Stimulated activated CD4-positive, alpha-beta T cell treated with anti-CD3 and anti-CD28 coated beads, Interleukin-15, amount 100 ng/mL, for 1 hour (primary cell): ENCODE results near the gene EID2.

Source experiments
- DNase-seq, 2 donors: peaks; one replicate each; pipeline ENCODE4 v3.0.0-alpha.2; 2020; ENCODE audit warnings: low read depth in 1 of 2, low spot score in 1 of 2

Gene EID2

DNA sequence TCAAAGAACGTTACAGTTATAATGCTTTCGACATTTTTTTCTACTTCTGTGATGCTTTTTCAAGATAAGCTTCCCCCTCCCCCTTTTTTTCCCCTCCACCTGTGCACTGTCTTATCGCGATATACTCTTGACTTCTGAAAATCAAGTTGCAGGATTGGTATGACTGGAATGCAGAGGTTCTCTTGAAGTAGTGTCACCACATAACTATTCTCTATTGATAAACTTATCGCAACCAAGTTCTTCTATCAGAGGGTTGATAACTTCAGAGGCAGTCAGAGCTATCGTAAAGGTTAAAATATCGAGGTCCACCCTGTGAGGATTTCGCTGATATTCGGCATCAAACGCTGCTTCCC lies 820 bp downstream of the EID2 start:
- DNase-seq, result no peak

DNA sequence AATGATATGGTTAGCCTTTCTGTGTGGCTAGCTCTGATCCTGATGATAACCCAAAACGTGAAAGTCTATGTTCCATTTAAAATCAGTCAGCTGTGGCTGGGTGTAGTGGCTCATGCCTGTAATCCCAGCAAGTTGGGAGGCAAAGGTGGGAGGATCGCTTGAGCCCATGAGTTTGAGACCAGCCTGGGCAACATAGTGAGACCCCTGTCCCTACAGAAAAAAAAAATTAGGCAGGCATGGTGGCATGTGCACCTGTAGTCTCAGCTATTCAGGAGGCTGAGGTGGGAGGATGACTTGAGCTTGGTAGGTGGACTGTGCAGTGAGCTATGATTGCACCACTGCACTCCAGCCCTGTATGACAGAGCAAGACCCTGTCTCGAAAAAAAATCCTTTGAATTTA lies 6.2 kb downstream of the EID2 start:
- no peak for DNase-seq

DNA sequence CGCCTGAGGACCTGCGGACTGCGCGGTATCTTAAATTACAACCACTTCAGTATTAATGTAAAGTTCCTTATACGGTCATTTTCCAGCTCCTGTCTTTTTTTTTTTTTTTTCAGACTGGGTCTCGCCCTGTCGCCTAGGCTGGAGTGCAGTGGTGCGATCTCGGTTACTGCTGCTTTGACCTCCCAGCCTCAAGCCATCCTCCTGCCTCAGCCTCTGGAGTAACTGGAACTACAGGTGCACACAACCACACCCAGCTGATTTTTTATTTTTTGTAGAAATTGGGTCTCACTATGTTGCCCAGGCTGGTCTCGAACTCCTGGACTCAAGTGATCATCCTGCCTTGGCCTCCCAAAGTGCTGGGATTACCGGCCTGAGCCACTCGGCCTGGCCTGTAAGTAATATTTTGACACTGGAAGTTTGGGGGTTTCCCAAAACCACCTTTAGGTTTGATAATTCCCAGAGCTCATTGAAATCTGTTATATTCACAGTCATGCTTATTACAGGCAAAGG lies 6.9 kb downstream of the EID2 start:
- no peak for DNase-seq

GRCh38 chr19:39532233-39533002 lies 7.5 kb downstream of the EID2 start, which contains the start of gene EID2B:
Gene EID2B (minus strand): TSS chr19:39532852. CDS start chr19:39532802, 50 bp downstream.
- DNase-seq, result peak; percentile 87 to 89

GRCh38 chr19:39531834-39532232 lies 8.1 kb downstream of the EID2 start:
- DNase-seq, result no peak

- no peak for DNase-seq
Observed at GRCh38 chr19:39525205-39525604, 14.8 kb downstream of the EID2 start.

GRCh38 chr19:39524495-39524894 lies 15.5 kb downstream of the EID2 start:
- no peak for DNase-seq

DNA sequence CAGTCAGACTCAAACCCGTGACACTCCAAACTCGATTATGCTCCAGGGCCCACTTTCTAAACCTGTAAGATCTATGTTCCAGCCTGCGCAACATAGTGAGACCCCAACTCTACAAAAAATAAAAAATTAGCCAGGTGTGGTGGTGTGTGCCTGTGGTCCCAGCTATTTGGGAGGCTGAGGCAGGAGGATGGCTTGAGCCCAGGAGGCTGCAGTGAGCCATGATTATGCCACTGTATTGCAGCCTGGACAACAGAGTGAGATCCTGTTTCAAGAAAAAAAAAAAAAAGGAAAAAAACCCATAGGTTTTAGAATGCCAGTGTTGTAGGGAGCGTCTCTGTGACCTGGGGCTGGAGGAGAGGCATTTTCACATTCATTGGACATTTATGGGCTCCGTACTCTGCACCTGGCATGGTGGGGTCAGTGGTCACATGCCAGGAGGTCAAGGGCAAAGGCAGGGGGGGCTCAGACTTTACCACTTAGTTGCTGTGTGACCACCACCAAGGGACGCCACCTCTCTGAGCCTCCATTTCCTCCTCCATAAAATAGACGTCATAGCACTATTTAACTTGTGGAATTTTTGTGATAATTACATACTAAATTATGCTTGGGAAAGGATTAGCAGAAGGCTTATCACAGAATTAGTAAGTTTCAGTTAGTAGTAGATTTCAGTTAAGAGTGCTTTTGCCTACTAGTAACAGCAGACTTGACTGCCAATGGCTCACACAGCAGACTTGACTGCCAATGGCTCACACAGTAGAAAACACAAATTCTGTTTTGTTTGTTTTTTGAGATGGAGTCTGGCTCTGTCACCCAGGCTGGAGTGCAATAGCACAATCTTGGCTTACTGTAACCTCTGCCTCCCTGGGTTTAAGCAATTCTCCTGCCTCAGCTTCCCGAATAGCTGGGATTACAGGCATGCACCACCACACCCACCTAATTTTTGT lies 19.1 kb downstream of the EID2 start:
- no peak for DNase-seq

- no peak for DNase-seq
Observed at GRCh38 chr19:39518975-39519374, 21.0 kb downstream of the EID2 start.

- DNase-seq, result no peak
Observed at GRCh38 chr19:39518458-39518857, 21.5 kb downstream of the EID2 start.

DNA sequence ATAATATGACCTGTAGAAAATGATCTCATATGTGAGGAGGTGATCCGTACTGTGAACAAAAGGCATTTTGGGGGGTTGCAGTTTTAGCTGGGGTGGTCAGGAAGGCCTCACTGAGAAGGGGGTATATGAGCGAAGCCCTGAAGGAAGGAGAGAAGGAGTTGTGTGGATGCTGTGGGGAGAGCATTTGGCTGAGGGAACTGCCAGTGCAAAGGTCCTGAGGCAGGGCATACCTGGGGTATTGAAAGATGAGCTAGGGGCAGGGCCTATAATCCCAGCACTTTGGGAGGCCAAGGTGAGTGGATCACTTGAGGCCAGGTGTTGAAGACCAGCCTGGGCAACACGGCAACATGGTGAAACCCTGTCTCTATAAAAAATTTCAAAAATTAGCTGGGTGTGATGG lies 22.5 kb downstream of the EID2 start:
- DNase-seq, result no peak

- DNase-seq, result no peak
Observed at GRCh38 chr19:39516270-39516669, 23.7 kb downstream of the EID2 start.

DNA sequence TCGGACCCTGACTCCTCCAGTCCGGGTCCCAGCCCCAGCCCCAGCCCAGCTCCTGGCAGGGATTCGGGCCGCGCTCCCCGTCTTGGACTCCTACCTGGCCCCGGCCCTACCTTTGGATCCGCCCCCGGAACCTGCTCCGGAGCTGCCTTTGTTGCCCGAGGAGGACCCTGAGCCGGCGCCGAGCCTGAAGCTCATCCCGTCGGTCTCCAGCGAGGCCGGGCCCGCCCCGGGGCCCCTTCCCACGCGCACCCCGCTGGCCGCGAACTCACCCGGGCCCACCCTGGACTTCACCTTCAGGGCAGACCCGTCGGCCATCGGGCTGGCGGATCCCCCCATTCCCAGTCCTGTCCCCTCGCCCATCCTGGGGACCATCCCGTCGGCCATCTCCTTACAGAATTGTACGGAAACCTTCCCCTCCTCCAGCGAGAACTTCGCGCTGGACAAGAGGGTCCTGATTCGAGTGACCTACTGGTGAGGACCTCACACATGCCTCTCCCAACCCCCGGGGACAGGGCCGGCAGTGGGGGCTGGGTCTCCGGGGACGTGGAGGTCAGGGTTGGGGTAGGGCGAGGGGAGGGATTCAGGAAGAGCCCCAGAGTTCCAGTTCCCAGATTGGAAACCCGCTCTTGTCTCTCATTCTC lies 24.3 kb downstream of the EID2 start:
- DNase-seq, result no peak

- no peak for DNase-seq
Observed at GRCh38 chr19:39514840-39515550, 25.0 kb downstream of the EID2 start, which contains the start of gene SELENOV. Gene SELENOV (plus strand): TSS chr19:39515139. CDS start chr19:39515213, 74 bp downstream.

DNA sequence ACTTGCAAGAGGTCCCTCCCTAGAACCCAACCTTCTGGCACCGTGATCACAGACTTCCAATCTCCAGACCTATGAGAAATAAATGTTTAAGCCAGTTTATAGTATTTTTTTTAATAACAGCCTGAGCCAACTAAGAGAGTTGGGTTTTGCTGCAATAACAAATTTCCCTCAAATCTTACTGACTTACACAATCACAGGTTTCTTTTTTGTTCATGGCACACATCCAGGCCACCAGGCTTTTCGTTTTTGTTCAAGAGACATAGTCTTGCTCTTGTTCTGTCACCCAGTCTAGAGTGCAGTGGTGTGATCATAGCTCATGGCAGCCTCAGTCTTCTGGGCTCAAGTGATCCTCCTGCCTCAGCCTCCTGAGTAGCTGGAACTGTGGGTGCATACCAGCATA lies 27.0 kb downstream of the EID2 start:
- DNase-seq, result no peak

GRCh38 chr19:39509233-39509632 lies 30.7 kb downstream of the EID2 start:
- no peak for DNase-seq

- DNase-seq, result no peak
Observed at GRCh38 chr19:39508629-39509028, 31.3 kb downstream of the EID2 start.

GRCh38 chr19:39507715-39508364 lies 32.1 kb downstream of the EID2 start:
- DNase-seq, result no peak

GRCh38 chr19:39506944-39507714 lies 32.8 kb downstream of the EID2 start:
- DNase-seq, result peak in 1 of 2 donors; percentile 45

DNA sequence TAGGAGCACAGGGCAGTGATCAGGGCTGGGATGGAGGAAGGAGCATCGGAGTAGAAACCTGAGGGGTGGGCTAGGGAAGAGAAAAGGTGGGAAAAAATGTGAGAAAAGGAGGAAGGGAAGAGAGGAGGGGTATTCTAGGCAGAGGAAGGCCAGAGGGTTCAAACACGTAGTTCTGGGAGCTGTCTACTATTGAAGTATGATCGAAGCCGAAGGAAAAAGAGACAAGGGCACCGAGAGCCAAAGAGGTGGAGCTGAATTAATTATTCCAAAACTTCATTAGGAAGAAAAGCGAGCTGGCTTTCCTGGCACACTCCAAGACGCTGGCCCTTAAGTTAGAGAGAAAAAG lies 33.4 kb downstream of the EID2 start:
- DNase-seq, result no peak
